ENCODE data around the gene CARTPT. TPM values are rescaled to one million over a fixed set of nuclear protein-coding genes. Genes with fewer than 3 reads are reported as not detected.

The CARTPT gene
- total and polyA plus RNA-seq, 2 donors (not counting 3 experiments of a cell fraction or from before 2014, with no cell fraction given): not detected

- no peak for DNase-seq (ENCODE audit: low read depth, low spot score)
Measured at GRCh38 chr5:71752441-71753190, 33.5 kb downstream of the CARTPT start.

More at GRCh38 chr5:71752441-71753190, 33.5 kb downstream of the CARTPT start:
- intact Hi-C loops (cut with micrococcal nuclease): loop anchor here (10.0 kb wide), 1 partner anchor 238 kb away; no protein-coding TSS in a partner anchor
- BruUV-seq (replicated peaks): no TSS peak
- TF ChIP-seq POLR2A (IDR thresholded peaks at IDR 0.05; ENCODE audit: low read depth, low read length) (no peak), MAX (IDR thresholded peaks at IDR 0.05; ENCODE audit: insufficient read depth, insufficient read length) (no peak), POLR2AphosphoS5 (IDR thresholded peaks at IDR 0.05; ENCODE audit: insufficient read depth, low read depth, low read length) (no peak), CTCF (IDR thresholded peaks at IDR 0.05; ENCODE audit: extremely low read depth in 1 of 2, insufficient read depth in 1 of 2, low read depth in 1 of 2, low read length in 2 of 2) (no peak), MYC (IDR thresholded peaks at IDR 0.05; ENCODE audit: low read depth, low read length) (no peak), JUN (IDR thresholded peaks at IDR 0.05; ENCODE audit: borderline replicate concordance, insufficient read depth, insufficient read length, low read depth) (no peak), FOS (IDR thresholded peaks at IDR 0.05; ENCODE audit: borderline replicate concordance, insufficient read depth, low read length) (no peak), EZH2 (IDR thresholded peaks at IDR 0.05; ENCODE audit: borderline replicate concordance, low read depth, low read length, severe bottlenecking) (no peak), GATA2 (IDR thresholded peaks at IDR 0.05; ENCODE audit: insufficient read depth, insufficient read length, low read depth, low read length) (no peak)
- Histone ChIP-seq H2AFZ (ENCODE audit: low read depth, low read length) (no peak overlapping the region), H3K9me1 (replicated peaks; ENCODE audit: control insufficient read depth, extremely low read depth, insufficient read depth, low read length) (no peaks in the 10 kb centered on the region), H3K27me3 (ENCODE audit: control insufficient read depth in 2 of 2, insufficient read depth in 2 of 2, low read length in 2 of 2) (peaks cover 0 to 2% of the 10 kb centered on the region in 2 experiments), H3K27ac (ENCODE audit: insufficient read depth, low read depth, low read length) (no peak overlapping the region), H3K4me2 (ENCODE audit: insufficient read depth, low read length) (no peak overlapping the region), H4K20me1 (replicated peaks; ENCODE audit: control insufficient read depth, extremely low read depth, insufficient read depth, low read length) (no peaks in the 10 kb centered on the region), H3K9me3 (replicated peaks; ENCODE audit: control insufficient read depth, insufficient read depth, low read length) (no peaks in the 10 kb centered on the region), H3K36me3 (ENCODE audit: control insufficient read depth in 2 of 2, extremely low read depth in 1 of 2, insufficient read depth in 2 of 2, low read length in 2 of 2) (no peaks in the 10 kb centered on the region), H3K4me1 (ENCODE audit: control insufficient read depth, extremely low read depth, insufficient read depth, low read length) (peaks cover 1% of the 10 kb centered on the region), H3K79me2 (ENCODE audit: control insufficient read depth, insufficient read depth, low read length) (no peaks in the 10 kb centered on the region), H3K9ac (replicated peaks; ENCODE audit: extremely low read depth, insufficient read depth, low read length) (no peak overlapping the region), H3K4me3 (replicated peaks in 1 of 3; ENCODE audit: insufficient read depth in 1 of 3, low read depth in 1 of 3, low read length in 3 of 3) (no peak overlapping the region)
- no peak for FAIRE-seq
- dilution Hi-C loops (cut with MboI; ENCODE audit: extremely low pct_ligation_motif_present, low sequenced_read_pairs): no loop called here
- ChIA-PET POLR2A (no interaction called here), CTCF (no interaction called here)
